Pancreas (tissue), 10 donors: ENCODE results near the gene MAD1L1. TPM values are rescaled to one million over a fixed set of nuclear protein-coding genes. Genes with fewer than 3 reads are reported as not detected.

Experiments
- ATAC-seq, 4 donors: fragments of 200-7000 bp; cut with Tn5 transposase; one replicate each; pipeline versions ENCODE4 v1.8.0 to v1.9.1; 2020; ENCODE audit warnings: mild to moderate bottlenecking in 4 of 4, moderate library complexity in 4 of 4
- DNase-seq, 6 donors: peaks; one replicate each; pipeline ENCODE4 v3.0.0-alpha.2; 2020
- FAIRE-seq: peaks from 2 replicates; lab custom pipeline; 2012; peaks lifted over from hg19 to GRCh38; lab: Jason Lieb, UNC
- H3K27ac ChIP-seq, 4 donors: fragments of 200-600 bp; sonication (generic); 1 replicate in 3 of 4; 2 replicates in 1 of 4; pipeline versions ENCODE4 v1.5.0 to v1.8.0; 2020
- H3K27me3 ChIP-seq, 4 donors: fragments of 200-600 bp; one replicate each; pipeline ENCODE4 v1.8.0; 2021
- H3K36me3 ChIP-seq, 3 donors: fragments of 200-600 bp; sonication (generic) in 1 of 3; one replicate each; pipeline versions ENCODE4 v1.5.0 to v1.8.0; 2020 to 2021
- H3K4me1 ChIP-seq, 3 donors: fragments of 200-600 bp; one replicate each; pipeline ENCODE4 v1.8.0; 2021
- H3K4me3 ChIP-seq, 4 donors: fragments of 200-600 bp; sonication (generic) in 2 of 4; one replicate each; pipeline versions ENCODE4 v1.5.0 to v1.8.0; 2020 to 2021
- H3K9me3 ChIP-seq, 4 donors: fragments of 200-600 bp; one replicate each; pipeline ENCODE4 v1.8.0; 2021
- CTCF ChIP-seq, 4 donors: fragments of 200-600 bp; sonication (generic) in 3 of 4; IDR thresholded peaks; one replicate each; pipeline versions ENCODE4 v1.5.0 to v1.8.0; 2021; ENCODE audit warnings: antibody characterized with exemption in 4 of 4
- WGBS, 2 donors: extraction: QIAGEN DNeasy Blood & Tissue Kit; methylation state at CpG; one replicate each; pipeline ENCODE4 v1.1.7; 2013; 5-methylcytosine and 5-hydroxymethylcytosine counted together
- intact Hi-C, 3 donors: fragments of 100-400 bp; cut with DNase I; formaldehyde crosslinking; loops; one replicate each; pipeline versions ENCODE4 v1.11.1 to v1.14.2; 2022
- polyA plus RNA-seq, 2 donors: library from polyadenylated mRNA; stranded (reverse); fragments of 200-250 nt; gene quantifications; one replicate each; pipeline ENCODE4 v1.2.3, GENCODE V29; 2013
- total RNA-seq, 6 donors: library from RNA; stranded (reverse); fragmentation: NEBNext Ultra II Directional in 4 of 6; extraction: Animal tissue kit (Norgen Biotek cat#: 25700) in 4 of 6; gene quantifications; one replicate each; pipeline versions ENCODE4 v1.2.1 to v1.2.4, GENCODE V29; 2021 to 2023
- donor health status: healthy with polysubstance abuse.
- donor health status: DM: no; HTN: no; CAD: no; lungs with moderate emphysema.
- donor health status: DM: no; HTN: no; CAD: no.
- donor health status: control.
- donor health status: control.
- donor health status: Bipolar disorder and iron deficiency.
- donor health status: DM: yes; HTN: yes; CAD: no.
- donor health status: DM: no; HTN: no; CAD: no.
- donor health status: DM: no; HTN: no; CAD: no.
- donor health status: DM: yes; HTN: yes; CAD: no.

MAD1L1 gene
- total and polyA plus RNA-seq, 8 donors = 9.8 to 28.2 (median 11.9) TPM

DNA sequence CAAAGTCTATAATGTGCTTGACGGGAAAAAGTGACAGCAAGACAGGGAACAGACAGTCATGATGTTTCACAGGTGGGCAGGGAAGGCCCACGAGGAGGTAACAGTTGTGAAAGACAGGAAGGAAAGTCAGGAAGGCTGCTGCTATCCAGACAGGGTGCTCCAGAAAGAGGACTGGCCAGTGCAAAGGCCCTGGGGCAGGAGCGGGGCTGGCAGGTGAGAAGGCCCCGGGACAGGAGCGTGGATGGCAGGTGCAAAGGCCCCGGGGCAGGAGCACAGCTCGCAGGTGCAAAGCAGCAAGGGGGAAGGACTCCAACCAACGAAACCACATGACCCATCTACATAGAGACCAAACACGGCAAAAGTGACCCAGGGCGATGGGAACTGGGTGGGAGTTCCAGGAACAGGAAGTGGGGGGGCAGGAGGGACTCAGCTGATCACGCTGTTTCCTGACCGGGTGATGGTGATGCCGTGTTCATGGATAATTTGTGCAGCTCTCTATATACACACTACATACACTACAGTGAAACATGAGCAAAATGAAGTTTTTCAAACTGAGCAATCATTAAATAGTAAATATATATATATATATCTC is 138.2 kb downstream of the MAD1L1 start:
- 96% methylated on average over 13 of the region's 13 CpGs for WGBS, 2 donors
- Histone ChIP-seq H3K4me3 (no peak overlapping the region), H3K36me3 (no peaks in the 10 kb centered on the region), H3K27me3 (no peaks in the 10 kb centered on the region), H3K27ac (no peak overlapping the region), H3K4me1 (no peaks in the 10 kb centered on the region), H3K9me3 (no peaks in the 10 kb centered on the region)
- intact Hi-C loops = no loop called here
- TF ChIP-seq CTCF (IDR thresholded peaks at IDR 0.05) = no peak
- FAIRE-seq (no peak), ATAC-seq (no peak), DNase-seq (no peak)

- DNase-seq = no peak
- intact Hi-C loops = no loop called here
- no peak for TF ChIP-seq CTCF (IDR thresholded peaks at IDR 0.05)
- no peak for FAIRE-seq
- WGBS, 2 donors = 94% methylated on average over 13 of the region's 13 CpGs
- no peaks in the 10 kb centered on the region for H3K9me3 ChIP-seq
- H3K27me3 ChIP-seq = no peaks in the 10 kb centered on the region
- H3K27ac ChIP-seq = no peak overlapping the region
- no peaks in the 10 kb centered on the region for H3K4me1 ChIP-seq
- no peak overlapping the region for H3K4me3 ChIP-seq
- H3K36me3 ChIP-seq = no peaks in the 10 kb centered on the region
- ATAC-seq = no peak
Measured at GRCh38 chr7:2093843-2094220, 138.9 kb downstream of the MAD1L1 start.

DNA sequence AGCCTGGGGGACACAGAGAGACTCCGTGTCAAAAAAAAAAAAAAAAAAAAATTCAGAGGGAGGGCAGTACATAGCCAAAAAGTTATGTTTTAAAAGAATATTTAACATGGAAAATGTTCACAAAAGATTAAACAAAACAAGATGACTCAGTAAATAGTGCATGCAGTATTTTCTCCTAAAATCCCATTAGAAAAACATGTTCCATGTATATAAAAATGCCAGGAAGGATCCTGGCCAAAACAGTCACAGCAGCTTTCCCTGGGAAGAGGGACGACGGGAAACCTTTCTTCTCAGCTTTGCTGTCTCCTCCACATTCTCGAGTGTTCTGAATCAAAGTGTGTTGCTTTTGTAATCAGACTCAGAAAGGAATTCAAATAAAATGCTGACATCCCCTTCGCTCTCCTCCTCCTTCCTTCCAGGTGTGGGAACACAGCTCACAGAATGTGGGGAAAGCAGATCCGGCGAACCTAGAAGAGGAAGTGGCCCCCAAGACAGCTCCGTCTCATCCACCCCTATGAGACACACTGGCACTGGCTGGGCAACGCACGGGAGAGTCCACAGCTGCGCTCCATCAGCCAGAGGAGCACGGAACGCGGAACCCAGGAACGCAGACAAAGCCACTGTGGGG is 139.4 kb downstream of the MAD1L1 start:
- Histone ChIP-seq H3K9me3 (no peaks in the 10 kb centered on the region), H3K4me3 (no peak overlapping the region), H3K4me1 (no peaks in the 10 kb centered on the region), H3K27me3 (no peaks in the 10 kb centered on the region), H3K27ac (no peak overlapping the region), H3K36me3 (no peaks in the 10 kb centered on the region)
- DNase-seq = no peak
- no peak for TF ChIP-seq CTCF (IDR thresholded peaks at IDR 0.05)
- no peak for FAIRE-seq
- no peak for ATAC-seq
- WGBS, 2 donors = 87 to 93% methylated on average over 15 of the region's 15 CpGs
- intact Hi-C loops = no loop called here

DNA sequence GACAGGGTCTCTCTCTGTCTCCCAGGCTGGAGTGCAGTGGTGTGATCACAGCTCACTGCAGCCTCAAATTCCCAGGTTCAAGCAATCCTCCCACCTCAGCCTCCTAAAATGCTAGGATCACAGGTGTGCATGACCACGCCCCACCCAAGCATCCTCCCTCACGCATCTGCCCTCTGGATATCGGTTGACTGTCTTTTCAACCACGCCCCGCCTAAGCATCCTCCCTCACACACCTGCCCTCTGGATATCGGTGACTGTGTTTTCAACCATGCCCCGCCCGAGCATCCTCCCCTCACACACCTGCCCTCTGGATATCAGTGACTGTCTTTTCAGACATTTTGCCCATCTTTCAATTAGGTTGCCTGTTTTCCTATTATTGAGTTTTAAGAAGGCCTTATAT is 140.5 kb downstream of the MAD1L1 start:
- DNase-seq (no peak), FAIRE-seq (no peak), ATAC-seq (no peak)
- Histone ChIP-seq H3K4me1 (no peaks in the 10 kb centered on the region), H3K27ac (no peak overlapping the region), H3K4me3 (no peak overlapping the region), H3K27me3 (no peaks in the 10 kb centered on the region), H3K36me3 (no peaks in the 10 kb centered on the region), H3K9me3 (no peaks in the 10 kb centered on the region)
- 99% methylated on average over 8 of the region's 8 CpGs for WGBS, 2 donors
- no peak for TF ChIP-seq CTCF (IDR thresholded peaks at IDR 0.05)
- intact Hi-C loops = no loop called here
